ENCODE data around the gene KDM4C. TPM values are rescaled to one million over a fixed set of nuclear protein-coding genes. Genes with fewer than 3 reads are reported as not detected.
"Not testable (repeated sequence)": the region's sequence is repeated elsewhere in the genome, so short reads cannot be mapped to it uniquely, and the experiment has no call there.

KDM4C gene
- total RNA-seq, 1 donor: 47.4 TPM

DNA sequence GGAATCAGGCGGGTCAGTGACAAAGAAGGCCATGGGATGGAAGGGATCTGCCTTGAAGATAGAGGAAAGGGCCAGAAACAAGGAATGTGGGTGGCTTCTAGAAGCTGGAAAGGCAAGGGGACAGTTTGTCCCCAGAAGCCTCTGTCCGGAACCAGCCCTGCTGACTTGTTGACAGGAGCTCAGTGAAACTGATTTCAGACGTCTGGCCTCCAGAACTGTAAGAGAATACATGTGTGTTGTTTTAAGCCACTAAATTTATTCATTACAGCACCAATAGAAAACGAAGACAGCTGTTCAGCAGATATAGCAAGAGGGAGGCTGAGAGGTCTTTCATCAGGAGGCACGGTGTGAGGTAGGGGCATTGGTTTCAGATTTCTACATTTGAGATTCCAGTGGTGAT is 422.5 kb downstream of the KDM4C start:
- DNase-seq (ENCODE audit: low read depth in 2 of 3, low spot score in 2 of 3): no peak

- DNase-seq (ENCODE audit: low read depth in 2 of 3, low spot score in 2 of 3): not testable (repeated sequence)
Observed at GRCh38 chr9:7183139-7183538, 425.4 kb downstream of the KDM4C start.

DNA sequence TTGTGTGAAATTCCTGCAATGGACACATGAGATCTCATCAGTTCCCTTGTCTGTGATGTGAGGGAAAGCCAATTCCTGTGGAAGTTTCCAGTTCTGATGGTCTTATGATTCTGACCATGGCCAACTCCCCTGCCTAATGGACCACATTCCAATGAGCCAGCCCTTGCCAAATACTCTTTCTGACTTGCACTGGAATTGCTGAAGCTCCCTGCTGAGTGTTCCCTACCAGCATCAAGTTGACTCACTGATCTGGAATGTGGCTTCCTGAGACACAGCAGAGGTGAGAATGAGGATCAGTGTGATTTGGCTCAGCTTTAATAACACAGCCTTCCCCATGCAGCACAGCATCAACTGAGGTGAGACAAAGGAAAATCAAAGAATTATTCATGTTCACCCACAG is 427.8 kb downstream of the KDM4C start:
- DNase-seq (ENCODE audit: low read depth in 2 of 3, low spot score in 2 of 3): no peak

DNA sequence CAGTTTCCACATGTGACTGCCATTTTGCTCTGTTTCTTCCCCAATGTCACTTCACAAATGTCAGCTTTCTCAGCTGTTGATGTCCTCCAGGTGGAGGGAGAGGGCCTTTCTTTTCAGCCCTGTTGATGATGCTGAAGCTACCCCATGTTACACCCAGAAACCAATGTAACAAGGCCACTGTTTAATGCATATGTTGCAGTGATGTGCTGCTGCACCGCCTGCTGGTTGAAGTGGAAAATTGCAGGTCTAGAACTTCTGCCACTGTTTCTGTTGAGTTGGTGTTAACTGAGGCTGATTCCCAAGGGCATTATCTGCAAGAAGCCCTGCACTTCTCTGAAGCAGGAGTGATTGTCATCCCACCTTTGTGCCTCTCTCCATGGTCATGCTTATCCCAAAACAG is 428.4 kb downstream of the KDM4C start:
- no peak for DNase-seq (ENCODE audit: low read depth in 2 of 3, low spot score in 2 of 3)

GRCh38 chr9:7192266-7192665 is 434.5 kb downstream of the KDM4C start:
- DNase-seq (ENCODE audit: low read depth in 2 of 3, low spot score in 2 of 3): no peak

- DNase-seq (ENCODE audit: low read depth in 2 of 3, low spot score in 2 of 3): no peak
Observed at GRCh38 chr9:7195526-7195925, 437.8 kb downstream of the KDM4C start.

DNA sequence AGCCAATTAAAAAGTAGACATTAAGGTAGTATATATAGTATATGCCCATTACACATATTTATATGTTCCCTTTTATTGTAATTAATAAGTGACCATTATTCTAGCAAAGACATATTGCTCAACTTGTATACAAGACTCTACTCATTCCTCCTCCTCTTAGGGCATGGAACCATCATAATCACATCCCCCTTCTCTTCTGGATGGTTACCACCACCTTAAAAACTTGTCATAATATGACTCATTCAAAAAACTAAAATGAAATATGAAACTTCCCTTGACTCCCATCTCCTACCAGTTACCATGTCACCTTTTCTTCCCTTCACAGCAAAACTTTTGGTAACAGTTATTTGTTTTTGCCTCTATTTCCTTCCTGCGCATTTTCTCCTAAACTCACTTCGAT is 438.7 kb downstream of the KDM4C start:
- no peak for DNase-seq (ENCODE audit: low read depth in 2 of 3, low spot score in 2 of 3)

DNA sequence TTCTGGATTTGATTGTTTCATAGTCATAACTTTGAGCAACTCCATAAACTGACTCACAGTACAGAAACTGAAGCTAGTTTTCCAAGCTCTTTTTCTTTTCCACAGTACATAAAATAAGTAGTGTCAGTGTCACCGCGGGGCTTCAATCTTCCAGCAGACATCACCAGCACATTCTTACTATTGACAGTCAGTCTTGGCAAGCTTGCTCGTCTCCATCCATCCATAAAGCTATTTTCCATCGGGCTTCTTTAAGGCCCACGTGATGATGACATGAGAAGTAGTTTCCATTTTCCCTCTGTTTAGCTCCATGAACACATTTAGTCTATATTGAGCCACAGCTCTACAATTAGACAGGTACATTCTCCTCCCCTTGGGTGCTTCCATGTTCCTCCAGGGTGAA is 443.4 kb downstream of the KDM4C start:
- no peak for DNase-seq (ENCODE audit: low read depth in 2 of 3, low spot score in 2 of 3)

DNA sequence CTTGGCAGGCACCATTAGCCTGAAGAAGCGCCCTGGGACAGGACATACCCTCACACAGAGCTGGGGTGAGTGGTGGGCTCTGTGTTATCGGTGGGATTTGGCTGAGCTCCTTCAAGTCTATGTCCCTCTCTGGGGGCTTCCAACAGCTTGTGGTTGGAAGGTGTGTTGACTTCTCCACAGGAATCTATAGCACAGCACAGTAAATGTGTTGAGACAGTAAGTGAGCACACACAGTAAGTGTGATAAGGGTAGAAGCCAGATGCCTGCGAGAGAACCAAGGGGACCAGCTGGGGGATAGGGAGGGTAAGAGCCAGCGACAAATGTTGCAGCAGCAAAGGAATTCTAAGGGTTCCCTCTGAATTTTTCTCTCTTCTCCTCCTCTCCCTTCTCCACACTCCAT is 448.0 kb downstream of the KDM4C start:
- DNase-seq (ENCODE audit: low read depth in 2 of 3, low spot score in 2 of 3): no peak

DNA sequence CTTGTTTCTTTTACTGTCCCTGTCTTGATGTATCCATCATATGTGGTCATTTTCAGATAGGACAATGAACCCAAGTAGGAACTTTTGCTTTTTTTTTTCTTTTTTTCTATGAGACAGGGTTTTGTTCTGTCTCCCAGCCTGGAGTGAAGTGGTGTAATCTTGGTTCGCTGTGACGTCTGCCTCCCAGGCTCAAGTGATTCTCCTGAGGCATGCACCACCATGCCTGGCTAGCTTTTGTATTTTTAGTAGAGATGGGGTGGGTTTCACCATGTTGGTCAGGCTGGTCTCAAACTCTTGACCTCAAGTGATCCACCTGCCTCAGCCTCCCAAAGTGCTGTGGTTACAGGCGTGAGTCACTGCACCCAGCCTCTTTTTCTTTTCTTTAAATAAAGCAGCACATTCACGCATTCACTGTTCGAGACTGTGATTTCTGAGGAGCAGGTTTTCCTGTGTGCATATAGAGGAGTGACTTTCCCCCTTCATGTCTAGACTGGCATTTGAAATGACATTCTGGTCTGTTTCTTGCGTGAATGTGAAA is 448.5 kb downstream of the KDM4C start:
- DNase-seq (ENCODE audit: low read depth in 2 of 3, low spot score in 2 of 3): no peak

- no peak for DNase-seq (ENCODE audit: low read depth in 2 of 3, low spot score in 2 of 3)
Observed at GRCh38 chr9:7209016-7209715, 451.4 kb downstream of the KDM4C start.

DNA sequence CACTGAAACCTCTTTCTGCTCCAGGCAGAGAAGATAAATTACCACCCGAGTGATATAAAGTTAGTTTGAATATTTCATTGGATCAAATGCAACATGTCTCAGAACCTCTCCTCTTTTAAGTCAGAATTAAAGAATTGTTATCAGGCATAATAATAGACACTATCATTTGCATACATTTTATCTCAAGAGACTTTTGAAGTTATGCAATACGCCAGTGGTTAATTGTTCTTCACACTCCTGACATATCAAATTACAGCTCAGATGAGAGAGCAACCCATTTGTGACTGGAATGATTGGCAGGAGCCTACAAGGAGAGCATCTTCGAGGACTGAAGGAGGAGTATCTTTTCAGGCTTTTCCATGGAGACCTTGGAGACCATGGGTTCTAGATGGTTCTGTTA is 452.2 kb downstream of the KDM4C start:
- DNase-seq (ENCODE audit: low read depth in 2 of 3, low spot score in 2 of 3): no peak

DNA sequence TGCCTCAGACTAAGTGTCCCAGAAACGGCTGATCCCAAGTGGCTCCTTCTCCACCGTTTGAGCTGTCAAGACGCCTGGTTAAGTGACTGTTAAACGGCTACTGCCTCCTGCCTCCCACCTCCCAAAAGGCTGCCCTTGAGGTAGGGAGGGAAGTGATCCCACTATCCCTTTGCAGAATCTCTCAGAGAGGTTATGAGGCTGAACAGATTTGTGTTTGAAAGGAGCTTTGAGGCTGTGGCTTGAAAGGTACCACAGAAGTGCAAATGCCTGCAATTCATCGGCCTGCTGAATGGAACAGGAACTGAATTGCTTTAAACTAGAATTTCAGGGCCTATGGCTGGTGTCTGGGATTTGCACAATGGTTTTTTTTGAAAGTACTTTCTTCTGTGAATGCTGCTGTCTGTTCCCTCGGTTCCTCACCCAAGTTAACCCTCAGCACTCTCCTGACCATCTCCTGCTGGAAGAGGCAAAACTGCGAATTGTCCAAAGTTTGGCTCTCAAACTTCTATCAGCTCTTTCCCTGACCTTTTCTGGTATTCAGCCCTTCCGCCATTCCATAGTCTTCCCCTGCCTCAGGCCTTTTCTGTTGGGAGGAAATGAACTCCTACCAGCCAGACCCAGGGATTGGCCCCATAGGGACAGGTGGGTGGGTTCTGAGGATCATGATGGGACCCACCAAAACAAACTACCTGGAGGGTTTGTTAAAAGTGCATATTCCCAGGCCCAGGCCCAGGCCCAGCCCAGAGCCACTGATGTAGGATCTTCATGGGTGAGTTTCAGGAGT is 453.3 kb downstream of the KDM4C start:
- DNase-seq (ENCODE audit: low read depth in 2 of 3, low spot score in 2 of 3): no peak

DNA sequence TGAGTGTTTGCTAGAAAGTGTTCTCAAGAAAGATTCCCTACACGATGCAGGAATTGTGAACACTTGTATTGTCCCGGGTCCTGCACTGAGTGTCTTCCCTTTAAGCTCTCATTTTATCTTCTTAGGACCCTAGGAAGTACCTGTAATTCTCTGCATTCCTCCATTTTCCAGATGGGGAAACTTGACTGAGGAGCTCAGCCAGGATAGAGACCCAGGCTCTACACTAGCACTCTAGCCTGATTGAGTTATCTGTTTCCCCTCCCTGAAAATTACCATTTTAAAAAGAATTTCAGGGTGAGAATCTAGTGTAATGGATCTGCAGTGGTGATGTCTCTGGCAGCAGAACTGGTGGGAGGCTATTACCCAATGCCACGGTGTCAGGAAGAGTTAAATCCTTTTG is 453.9 kb downstream of the KDM4C start:
- DNase-seq (ENCODE audit: low read depth in 2 of 3, low spot score in 2 of 3): no peak

- no peak for DNase-seq (ENCODE audit: low read depth in 2 of 3, low spot score in 2 of 3)
Observed at GRCh38 chr9:7212101-7212500, 454.3 kb downstream of the KDM4C start.

DNA sequence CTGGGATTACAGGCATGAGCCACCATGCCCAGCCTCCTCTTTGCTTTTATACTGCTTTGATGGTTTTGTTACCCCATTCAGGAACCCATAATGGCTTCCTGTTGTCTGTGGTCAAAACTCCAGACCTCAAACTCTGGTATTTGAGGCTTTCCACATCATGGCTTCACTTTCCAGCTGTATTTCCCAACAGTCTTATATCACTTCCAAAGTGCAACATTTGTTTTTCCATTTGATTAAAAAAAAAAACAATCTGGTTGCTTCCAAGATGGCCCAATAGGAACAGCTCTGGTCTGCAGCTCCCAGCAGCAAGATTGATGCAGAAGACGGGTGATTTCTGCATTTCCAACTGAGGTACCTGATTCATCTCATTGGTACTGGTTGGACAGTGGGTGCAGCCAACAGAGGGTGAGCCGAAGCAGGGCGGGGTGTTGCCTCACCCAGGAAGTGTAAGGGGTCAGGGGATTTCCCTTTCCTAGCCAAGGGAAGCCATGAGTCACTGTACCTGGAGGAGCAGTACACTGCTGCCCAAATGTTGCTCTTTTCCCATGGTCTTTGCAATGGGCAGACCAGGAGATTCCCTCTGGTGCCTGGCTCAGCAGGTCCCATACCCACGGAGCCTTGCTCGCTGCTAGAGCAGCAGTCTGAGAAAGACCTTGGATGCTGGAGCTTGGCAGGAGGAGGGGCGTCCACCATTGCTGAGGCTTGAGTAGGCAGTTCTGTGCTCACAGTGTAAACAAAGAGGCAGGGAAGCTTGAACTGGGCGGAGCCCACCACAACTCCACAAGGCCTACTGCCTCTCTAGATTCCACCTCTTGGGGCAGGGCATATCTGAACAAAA is 458.4 kb downstream of the KDM4C start:
- no peak for DNase-seq (ENCODE audit: low read depth in 2 of 3, low spot score in 2 of 3)

DNA sequence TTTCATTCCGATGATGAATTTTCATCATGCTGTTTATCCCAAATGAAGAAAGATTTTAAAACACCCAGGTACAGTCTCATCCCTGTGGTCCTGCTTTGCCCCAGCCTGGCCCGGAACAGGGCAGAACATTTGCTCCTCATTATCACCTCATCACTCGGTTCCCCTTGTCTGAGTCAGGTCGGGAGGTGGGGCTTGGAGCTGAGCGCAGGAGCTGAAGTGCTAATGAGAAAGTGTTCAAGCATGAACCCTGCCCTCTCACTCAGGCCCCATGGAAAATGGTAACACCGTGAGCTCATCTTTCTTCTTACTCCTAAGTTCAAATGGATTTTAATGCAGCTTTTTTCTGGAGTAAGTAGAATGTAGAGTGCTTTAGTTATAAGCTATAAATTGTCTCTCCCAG is 466.2 kb downstream of the KDM4C start:
- DNase-seq (ENCODE audit: low read depth in 2 of 3, low spot score in 2 of 3): no peak
